Effector memory CD8-positive, alpha-beta T cell (primary cell): ENCODE measurements around the gene LCE3E.

Source experiments
- ATAC-seq: fragments of 150-1000 bp; cut with Tn5 transposase; replicated peaks from 2 replicates; pipeline ENCODE4 v1.10.0; 2021; ENCODE audit warnings: mild to moderate bottlenecking, moderate library complexity
- DNase-seq, 3 experiments: peaks; one replicate each; pipeline ENCODE4 v3.0.0; 2021
- H3K27ac Mint-ChIP-seq, 2 donors: one replicate each; pipeline ENCODE4 v1.8.0; 2022; ENCODE audit warnings: mild to moderate bottlenecking in 2 of 2, mixed read lengths in 2 of 2, moderate library complexity in 2 of 2
- H3K27me3 Mint-ChIP-seq, 2 donors: one replicate each; pipeline ENCODE4 v1.8.0; 2022; ENCODE audit warnings: mixed read lengths in 2 of 2
- H3K36me3 Mint-ChIP-seq: one replicate; pipeline ENCODE4 v1.8.0; 2022; ENCODE audit warnings: mild to moderate bottlenecking, moderate library complexity, mixed read lengths; ENCODE audit not compliant: insufficient read depth
- H3K4me1 Mint-ChIP-seq, 2 donors: one replicate each; pipeline ENCODE4 v1.8.0; 2022; ENCODE audit warnings: low read depth in 2 of 2, mixed read lengths in 2 of 2
- H3K4me3 Mint-ChIP-seq, 2 donors: one replicate each; pipeline ENCODE4 v1.8.0; 2022; ENCODE audit warnings: mild to moderate bottlenecking in 2 of 2, mixed read lengths in 2 of 2, moderate library complexity in 2 of 2
- H3K9me3 Mint-ChIP-seq, 2 donors: one replicate each; pipeline ENCODE4 v1.8.0; 2022; ENCODE audit warnings: mixed read lengths in 2 of 2

Gene LCE3E

DNA sequence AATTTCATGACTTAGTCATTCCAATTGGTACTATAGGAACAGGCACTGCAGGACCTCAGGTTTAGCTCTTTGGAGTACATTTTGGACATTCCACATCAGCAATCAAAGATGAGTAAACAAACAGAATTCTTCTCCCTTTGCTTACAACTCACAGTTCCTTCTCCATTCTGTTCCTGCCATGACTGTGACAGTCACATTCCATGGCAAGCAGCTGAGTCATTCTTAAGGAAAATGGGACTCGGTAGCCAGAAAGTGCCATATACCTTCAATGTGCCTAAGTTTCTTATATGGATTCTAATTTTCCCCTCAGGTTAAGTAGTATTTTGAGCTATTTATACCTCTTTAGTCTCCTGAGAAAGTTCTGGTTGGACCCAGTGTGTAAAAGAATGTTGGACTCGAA lies 26.7 kb downstream of the LCE3E start:
- ATAC-seq (no peak), DNase-seq (no peak)
- Mint-ChIP-seq H3K4me3 (no peak overlapping the region), H3K9me3 (no peaks in the 10 kb centered on the region), H3K36me3 (no peaks in the 10 kb centered on the region), H3K4me1 (no peaks in the 10 kb centered on the region), H3K27me3 (peaks cover 37 to 65% of the 10 kb centered on the region in 2 donors), H3K27ac (no peak overlapping the region)

DNA sequence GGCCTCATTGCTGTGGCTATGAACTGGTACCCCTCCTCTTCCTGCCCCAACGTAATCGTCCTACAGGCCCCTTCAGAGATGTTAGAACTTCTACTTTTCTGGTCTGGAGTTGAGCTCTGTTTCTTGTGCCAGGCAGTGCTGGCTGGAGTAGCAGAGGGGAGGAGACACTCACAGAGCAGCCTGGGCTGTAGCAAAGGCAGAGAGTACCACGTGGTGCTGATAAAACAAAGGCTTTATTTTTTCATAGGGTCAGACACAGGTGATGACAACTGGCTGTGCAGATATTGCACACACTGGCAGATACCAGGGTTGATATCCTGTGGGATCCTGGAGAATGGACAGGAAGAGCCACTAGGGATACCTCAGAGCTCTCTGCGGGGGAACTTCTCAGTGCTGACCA lies 29.1 kb downstream of the LCE3E start:
- Mint-ChIP-seq H3K27ac (no peak overlapping the region), H3K27me3 (peaks cover 43 to 56% of the 10 kb centered on the region in 2 donors), H3K4me1 (no peaks in the 10 kb centered on the region), H3K9me3 (no peaks in the 10 kb centered on the region), H3K36me3 (no peaks in the 10 kb centered on the region), H3K4me3 (no peak overlapping the region)
- ATAC-seq (no peak), DNase-seq (no peak)

GRCh38 chr1:152535774-152536173 lies 30.8 kb downstream of the LCE3E start:
- Mint-ChIP-seq H3K36me3 (no peaks in the 10 kb centered on the region), H3K4me3 (no peak overlapping the region), H3K4me1 (no peaks in the 10 kb centered on the region), H3K27me3 (peaks cover 36 to 52% of the 10 kb centered on the region in 2 donors), H3K27ac (no peak overlapping the region), H3K9me3 (no peaks in the 10 kb centered on the region)
- ATAC-seq (no peak), DNase-seq (no peak)

DNA sequence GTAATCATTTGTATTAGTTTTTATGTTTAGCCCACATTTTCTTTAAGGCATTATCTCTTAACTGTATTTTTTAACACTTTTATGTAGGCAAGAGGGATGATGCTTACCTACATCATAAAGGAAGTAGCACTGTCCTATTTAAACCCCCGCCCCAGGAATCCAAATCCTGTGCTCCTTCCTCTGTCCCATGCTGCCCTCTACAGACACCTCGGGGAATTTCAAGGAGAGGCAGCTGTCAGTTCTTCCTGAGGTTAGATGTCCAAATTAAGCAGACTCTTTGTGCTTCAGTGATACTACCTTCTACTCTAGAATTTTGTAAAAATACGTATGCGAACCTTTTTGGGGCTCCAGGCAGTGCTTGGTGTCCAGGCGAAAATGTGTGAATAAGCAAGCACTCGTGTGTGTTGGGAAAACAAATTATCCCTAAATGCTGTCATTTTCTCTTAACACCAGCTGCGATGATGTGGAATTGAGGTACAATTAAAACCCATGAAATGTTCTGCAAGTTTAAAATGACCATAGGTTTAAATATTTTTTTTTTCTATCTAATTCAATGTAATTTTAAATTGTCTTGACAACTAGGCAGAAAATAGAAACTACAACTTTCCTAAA lies 33.1 kb downstream of the LCE3E start:
- peaks cover 42 to 57% of the 10 kb centered on the region in 2 donors for H3K27me3 Mint-ChIP-seq
- H3K4me1 Mint-ChIP-seq, result no peaks in the 10 kb centered on the region
- DNase-seq, result no peak
- no peak overlapping the region for H3K27ac Mint-ChIP-seq
- ATAC-seq, result no peak
- H3K9me3 Mint-ChIP-seq, result no peaks in the 10 kb centered on the region
- no peaks in the 10 kb centered on the region for H3K36me3 Mint-ChIP-seq
- H3K4me3 Mint-ChIP-seq, result no peak overlapping the region

DNA sequence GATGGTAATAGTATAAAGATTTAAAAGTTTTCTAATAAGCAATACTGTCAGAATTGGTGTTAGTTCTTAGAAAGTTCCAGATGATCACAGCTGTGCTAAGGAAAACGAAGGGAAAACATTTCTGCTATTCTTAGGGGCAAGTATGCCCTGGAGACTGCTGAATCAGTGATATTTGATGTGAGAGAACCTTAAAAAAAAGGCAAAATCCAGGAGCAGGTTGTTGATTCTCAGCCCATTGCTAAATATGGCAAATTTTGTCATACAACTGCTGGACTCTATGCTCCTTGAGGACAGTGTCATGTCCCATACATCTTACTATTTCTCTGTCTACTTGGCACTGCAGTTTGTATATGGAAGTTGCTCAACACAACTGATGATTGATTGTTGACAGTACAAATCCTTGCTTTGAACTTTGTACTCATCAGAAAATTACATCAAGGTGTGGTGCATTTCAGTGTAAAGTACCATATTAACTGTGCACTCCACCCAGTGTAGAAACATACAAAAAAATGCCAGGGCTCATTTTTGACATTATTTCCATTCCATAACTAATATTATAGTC lies 41.4 kb downstream of the LCE3E start:
- Mint-ChIP-seq H3K4me1 (no peaks in the 10 kb centered on the region), H3K27me3 (peaks cover 16 to 28% of the 10 kb centered on the region in 2 donors), H3K27ac (no peak overlapping the region), H3K36me3 (no peaks in the 10 kb centered on the region), H3K9me3 (no peaks in the 10 kb centered on the region), H3K4me3 (no peak overlapping the region)
- DNase-seq (no peak), ATAC-seq (no peak)

- no peak for DNase-seq
- Mint-ChIP-seq H3K9me3 (no peaks in the 10 kb centered on the region), H3K36me3 (no peaks in the 10 kb centered on the region), H3K4me1 (peaks cover 0 to 1% of the 10 kb centered on the region in 2 donors), H3K27me3 (peaks cover 20 to 22% of the 10 kb centered on the region in 2 donors), H3K27ac (no peak overlapping the region), H3K4me3 (no peak overlapping the region)
- no peak for ATAC-seq
These were observed 46.0 kb downstream of the LCE3E start for GRCh38 chr1:152520561-152521090.

- Mint-ChIP-seq H3K27me3 (peaks cover 23 to 30% of the 10 kb centered on the region in 2 donors), H3K4me1 (peaks cover 1% of the 10 kb centered on the region in 2 donors), H3K36me3 (no peaks in the 10 kb centered on the region), H3K4me3 (no peak overlapping the region), H3K9me3 (no peaks in the 10 kb centered on the region), H3K27ac (no peak overlapping the region)
- DNase-seq (no peak), ATAC-seq (no peak)
These were observed 46.7 kb downstream of the LCE3E start for GRCh38 chr1:152519851-152520250.

DNA sequence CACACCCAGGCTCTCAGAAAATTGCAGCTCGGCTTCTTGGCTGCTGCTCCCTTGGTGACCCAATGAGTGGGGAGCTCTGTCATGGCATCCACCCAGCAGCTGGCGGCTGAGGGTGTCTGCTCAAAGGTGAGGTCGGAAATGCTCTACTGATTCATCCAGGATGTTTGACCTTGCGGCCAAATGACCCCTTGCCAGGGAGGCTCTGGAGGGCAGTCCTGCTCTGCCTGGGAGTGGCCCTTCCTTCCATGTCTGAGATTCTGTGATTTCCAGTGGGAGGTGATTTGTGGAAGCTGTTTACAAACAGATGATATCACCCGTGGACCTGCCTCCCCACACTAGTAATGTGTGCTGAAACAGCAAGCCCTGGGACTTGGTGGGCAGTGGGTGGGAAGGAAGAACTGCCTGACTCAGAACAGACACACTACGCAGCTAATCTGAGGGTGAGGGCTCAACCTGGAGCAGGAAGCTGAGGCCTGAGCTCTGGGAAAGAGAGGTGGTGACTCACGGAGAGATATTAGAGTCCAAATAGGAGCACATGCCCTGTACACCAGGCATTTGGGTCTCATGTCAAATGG lies 49.3 kb downstream of the LCE3E start:
- no peaks in the 10 kb centered on the region for H3K36me3 Mint-ChIP-seq
- peaks cover 4 to 6% of the 10 kb centered on the region in 2 donors for H3K4me1 Mint-ChIP-seq
- ATAC-seq, result no peak
- no peak for DNase-seq
- H3K4me3 Mint-ChIP-seq, result no peak overlapping the region
- H3K27ac Mint-ChIP-seq, result no peak overlapping the region
- no peaks in the 10 kb centered on the region for H3K9me3 Mint-ChIP-seq
- H3K27me3 Mint-ChIP-seq, result peaks cover 45 to 55% of the 10 kb centered on the region in 2 donors

- H3K27me3 Mint-ChIP-seq, result peaks cover 55 to 68% of the 10 kb centered on the region in 2 donors
- H3K36me3 Mint-ChIP-seq, result no peaks in the 10 kb centered on the region
- H3K9me3 Mint-ChIP-seq, result no peaks in the 10 kb centered on the region
- H3K27ac Mint-ChIP-seq, result no peak overlapping the region
- peaks cover 4 to 6% of the 10 kb centered on the region in 2 donors for H3K4me1 Mint-ChIP-seq
- no peak overlapping the region for H3K4me3 Mint-ChIP-seq
- DNase-seq, result no peak
- no peak for ATAC-seq
These were observed 50.5 kb downstream of the LCE3E start for GRCh38 chr1:152516082-152516481.
